ENCODE results near the gene ADORA2A.

The ADORA2A gene

GRCh38 chr22:24404561-24405275, 22.7 kb upstream of the ADORA2A start:
- no peak for DNase-seq

GRCh38 chr22:24405631-24406321, 21.6 kb upstream of the ADORA2A start:
- DNase-seq, result no peak

- DNase-seq, result no peak
Observed at GRCh38 chr22:24406322-24407277, 20.8 kb upstream of the ADORA2A start.

GRCh38 chr22:24407278-24407665, 20.1 kb upstream of the ADORA2A start:
- DNase-seq, result no peak

GRCh38 chr22:24407884-24408283, 19.5 kb upstream of the ADORA2A start:
- no peak for DNase-seq

GRCh38 chr22:24408630-24409029, 18.8 kb upstream of the ADORA2A start:
- no peak for DNase-seq

GRCh38 chr22:24409707-24410106, 17.7 kb upstream of the ADORA2A start:
- DNase-seq, result no peak

- peak; percentile 13 for DNase-seq
Observed at GRCh38 chr22:24410110-24410856, 17.1 kb upstream of the ADORA2A start.

GRCh38 chr22:24411256-24412004, 16.0 kb upstream of the ADORA2A start:
- no peak for DNase-seq

- DNase-seq, result no peak
Observed at GRCh38 chr22:24412274-24412673, 15.1 kb upstream of the ADORA2A start.

GRCh38 chr22:24413271-24413670, 14.1 kb upstream of the ADORA2A start:
- no peak for DNase-seq

GRCh38 chr22:24413736-24414385, 13.5 kb upstream of the ADORA2A start:
- no peak for DNase-seq

GRCh38 chr22:24414523-24414922, 12.9 kb upstream of the ADORA2A start:
- DNase-seq, result no peak

GRCh38 chr22:24414984-24415945, 12.1 kb upstream of the ADORA2A start:
- DNase-seq, result no peak

GRCh38 chr22:24416095-24416494, 11.3 kb upstream of the ADORA2A start:
- no peak for DNase-seq

- no peak for DNase-seq
Observed at GRCh38 chr22:24416611-24417010, 10.8 kb upstream of the ADORA2A start.

- DNase-seq, result no peak
Observed at GRCh38 chr22:24417200-24417599, 10.2 kb upstream of the ADORA2A start.

GRCh38 chr22:24417901-24418641, 9.3 kb upstream of the ADORA2A start:
- DNase-seq, result no peak

- no peak for DNase-seq
Observed at GRCh38 chr22:24418786-24419474, 8.5 kb upstream of the ADORA2A start.

Measured in T1000 (cell line).